Pancreas (tissue), 10 donors: ENCODE results near the gene KLK2. TPM values are rescaled to one million over a fixed set of nuclear protein-coding genes. Genes with fewer than 3 reads are reported as not detected.

Source experiments
- ATAC-seq, 4 donors: fragments of 200-7000 bp; cut with Tn5 transposase; one replicate each; pipeline versions ENCODE4 v1.8.0 to v1.9.1; 2020; ENCODE audit warnings: mild to moderate bottlenecking in 4 of 4, moderate library complexity in 4 of 4
- DNase-seq, 6 donors: peaks; one replicate each; pipeline ENCODE4 v3.0.0-alpha.2; 2020
- FAIRE-seq: peaks from 2 replicates; lab custom pipeline; 2012; peaks lifted over from hg19 to GRCh38; lab: Jason Lieb, UNC
- H3K27ac ChIP-seq, 4 donors: fragments of 200-600 bp; sonication (generic); 1 replicate in 3 of 4; 2 replicates in 1 of 4; pipeline versions ENCODE4 v1.5.0 to v1.8.0; 2020
- H3K27me3 ChIP-seq, 4 donors: fragments of 200-600 bp; one replicate each; pipeline ENCODE4 v1.8.0; 2021
- H3K36me3 ChIP-seq, 3 donors: fragments of 200-600 bp; sonication (generic) in 1 of 3; one replicate each; pipeline versions ENCODE4 v1.5.0 to v1.8.0; 2020 to 2021
- H3K4me1 ChIP-seq, 3 donors: fragments of 200-600 bp; one replicate each; pipeline ENCODE4 v1.8.0; 2021
- H3K4me3 ChIP-seq, 4 donors: fragments of 200-600 bp; sonication (generic) in 2 of 4; one replicate each; pipeline versions ENCODE4 v1.5.0 to v1.8.0; 2020 to 2021
- H3K9me3 ChIP-seq, 4 donors: fragments of 200-600 bp; one replicate each; pipeline ENCODE4 v1.8.0; 2021
- CTCF ChIP-seq, 4 donors: fragments of 200-600 bp; sonication (generic) in 3 of 4; IDR thresholded peaks; one replicate each; pipeline versions ENCODE4 v1.5.0 to v1.8.0; 2021; ENCODE audit warnings: antibody characterized with exemption in 4 of 4
- WGBS, 2 donors: extraction: QIAGEN DNeasy Blood & Tissue Kit; methylation state at CpG; one replicate each; pipeline ENCODE4 v1.1.7; 2013; 5-methylcytosine and 5-hydroxymethylcytosine counted together
- intact Hi-C, 3 donors: fragments of 100-400 bp; cut with DNase I; formaldehyde crosslinking; loops; one replicate each; pipeline versions ENCODE4 v1.11.1 to v1.14.2; 2022
- polyA plus RNA-seq, 2 donors: library from polyadenylated mRNA; stranded (reverse); fragments of 200-250 nt; gene quantifications; one replicate each; pipeline ENCODE4 v1.2.3, GENCODE V29; 2013
- total RNA-seq, 6 donors: library from RNA; stranded (reverse); fragmentation: NEBNext Ultra II Directional in 4 of 6; extraction: Animal tissue kit (Norgen Biotek cat#: 25700) in 4 of 6; gene quantifications; one replicate each; pipeline versions ENCODE4 v1.2.1 to v1.2.4, GENCODE V29; 2021 to 2023
- donor health status: healthy with polysubstance abuse.
- donor health status: DM: no; HTN: no; CAD: no; lungs with moderate emphysema.
- donor health status: DM: no; HTN: no; CAD: no.
- donor health status: control.
- donor health status: control.
- donor health status: Bipolar disorder and iron deficiency.
- donor health status: DM: yes; HTN: yes; CAD: no.
- donor health status: DM: no; HTN: no; CAD: no.
- donor health status: DM: no; HTN: no; CAD: no.
- donor health status: DM: yes; HTN: yes; CAD: no.

Gene KLK2
- total and polyA plus RNA-seq, 8 donors: 0.09 to 0.27 TPM; not detected in 6

GRCh38 chr19:50897191-50897607 is 24.0 kb downstream of the KLK2 start:
- H3K4me1 ChIP-seq: no peaks in the 10 kb centered on the region
- FAIRE-seq (no peak), DNase-seq (no peak), ATAC-seq (no peak)
- H3K27me3 ChIP-seq: no peaks in the 10 kb centered on the region
- no peaks in the 10 kb centered on the region for H3K36me3 ChIP-seq
- no peak overlapping the region for H3K27ac ChIP-seq
- WGBS, 2 donors: 36 to 56% methylated on average over 3 of the region's 3 CpGs
- H3K9me3 ChIP-seq: no peaks in the 10 kb centered on the region
- intact Hi-C loops: no loop called here
- TF ChIP-seq CTCF (IDR thresholded peaks at IDR 0.05): no peak
- H3K4me3 ChIP-seq: no peak overlapping the region

- DNase-seq (no peak), ATAC-seq (no peak), FAIRE-seq (no peak)
- TF ChIP-seq CTCF (IDR thresholded peaks at IDR 0.05): no peak
- Histone ChIP-seq H3K27ac (no peak overlapping the region), H3K27me3 (no peaks in the 10 kb centered on the region), H3K9me3 (no peaks in the 10 kb centered on the region), H3K4me1 (no peaks in the 10 kb centered on the region), H3K4me3 (no peak overlapping the region), H3K36me3 (no peaks in the 10 kb centered on the region)
- WGBS, 2 donors: 52 to 73% methylated on average over 3 of the region's 3 CpGs
- intact Hi-C loops: no loop called here
Measured at GRCh38 chr19:50897612-50898011, 24.4 kb downstream of the KLK2 start.

GRCh38 chr19:50898018-50898417 is 24.8 kb downstream of the KLK2 start:
- H3K4me3 ChIP-seq: no peak overlapping the region
- 45 to 59% methylated on average over 4 of the region's 4 CpGs for WGBS, 2 donors
- no peaks in the 10 kb centered on the region for H3K36me3 ChIP-seq
- intact Hi-C loops: no loop called here
- ATAC-seq (no peak), DNase-seq (no peak), FAIRE-seq (no peak)
- TF ChIP-seq CTCF (IDR thresholded peaks at IDR 0.05): no peak
- H3K4me1 ChIP-seq: no peaks in the 10 kb centered on the region
- H3K9me3 ChIP-seq: no peaks in the 10 kb centered on the region
- H3K27ac ChIP-seq: no peak overlapping the region
- no peaks in the 10 kb centered on the region for H3K27me3 ChIP-seq

- FAIRE-seq: no peak
- no peak for ATAC-seq
- intact Hi-C loops: no loop called here
- no peaks in the 10 kb centered on the region for H3K27me3 ChIP-seq
- no peak overlapping the region for H3K27ac ChIP-seq
- no peak for DNase-seq
- WGBS, 2 donors: 73 to 84% methylated on average over 3 of the region's 3 CpGs
- H3K4me3 ChIP-seq: no peak overlapping the region
- no peak for TF ChIP-seq CTCF (IDR thresholded peaks at IDR 0.05)
- H3K4me1 ChIP-seq: no peaks in the 10 kb centered on the region
- no peaks in the 10 kb centered on the region for H3K36me3 ChIP-seq
- no peaks in the 10 kb centered on the region for H3K9me3 ChIP-seq
Measured at GRCh38 chr19:50899569-50899968, 26.3 kb downstream of the KLK2 start.

- no peak overlapping the region for H3K27ac ChIP-seq
- H3K4me1 ChIP-seq: no peaks in the 10 kb centered on the region
- H3K4me3 ChIP-seq: no peak overlapping the region
- WGBS, 2 donors: 60 to 62% methylated on average over 2 to 3 of the region's 4 CpGs
- H3K9me3 ChIP-seq: no peaks in the 10 kb centered on the region
- TF ChIP-seq CTCF (IDR thresholded peaks at IDR 0.05): no peak
- DNase-seq (no peak), FAIRE-seq (no peak), ATAC-seq (no peak)
- intact Hi-C loops: no loop called here
- peaks cover 0 to 6% (median 0%) of the 10 kb centered on the region in 4 donors for H3K27me3 ChIP-seq
- H3K36me3 ChIP-seq: no peaks in the 10 kb centered on the region
Measured at GRCh38 chr19:50902640-50903039, 29.4 kb downstream of the KLK2 start.
